Right atrium auricular region (tissue), 2 donors: ENCODE results near the gene GLB1L2. TPM values are rescaled to one million over a fixed set of nuclear protein-coding genes. Genes with fewer than 3 reads are reported as not detected.

ENCODE experiments used
- DNase-seq: peaks from one replicate; pipeline ENCODE4 v3.0.0-alpha.2; 2019; ENCODE audit warnings: low spot score
- H3K27ac ChIP-seq, 2 donors: fragments of 200-600 bp; sonication (generic); 1 replicate in 1 of 2; 2 replicates in 1 of 2; pipeline ENCODE4 v1.5.1; 2016 to 2019
- H3K27me3 ChIP-seq, 2 donors: fragments of 200-600 bp; sonication (generic); one replicate each; pipeline versions ENCODE4 v1.5.1 to v1.6.0; 2017 to 2019
- H3K36me3 ChIP-seq: fragments of 200-600 bp; sonication (generic); one replicate; pipeline ENCODE4 v1.5.1; 2016
- H3K4me1 ChIP-seq, 2 donors: fragments of 200-600 bp; sonication (generic); one replicate each; pipeline versions ENCODE4 v1.5.1 to v1.6.0; 2017 to 2019
- H3K4me3 ChIP-seq, 2 donors: fragments of 200-600 bp; sonication (generic); 1 replicate in 1 of 2; 2 replicates in 1 of 2; pipeline ENCODE4 v1.5.1; 2017 to 2019; ENCODE audit warnings: mild to moderate bottlenecking in 1 of 2, moderate library complexity in 1 of 2
- H3K9me3 ChIP-seq, 2 donors: fragments of 200-600 bp; sonication (generic); one replicate each; pipeline ENCODE4 v1.5.1; 2019
- total RNA-seq, 2 donors: library from RNA; depleted of rRNA; stranded (reverse); fragments of >200 nt; gene quantifications; one replicate each; pipeline ENCODE4 v1.1.0, GENCODE V29; 2016
- TF ChIP-seq, protein P1 (sequence below), 2 donors: fragments of 200-600 bp; sonication (generic); IDR thresholded peaks; one replicate each; pipeline ENCODE4 v1.5.1; 2019; ENCODE audit warnings: antibody characterized with exemption in 2 of 2

The GLB1L2 gene
- total RNA-seq, 2 donors from 2014 or later = 0.22 to 2.4 TPM

DNA sequence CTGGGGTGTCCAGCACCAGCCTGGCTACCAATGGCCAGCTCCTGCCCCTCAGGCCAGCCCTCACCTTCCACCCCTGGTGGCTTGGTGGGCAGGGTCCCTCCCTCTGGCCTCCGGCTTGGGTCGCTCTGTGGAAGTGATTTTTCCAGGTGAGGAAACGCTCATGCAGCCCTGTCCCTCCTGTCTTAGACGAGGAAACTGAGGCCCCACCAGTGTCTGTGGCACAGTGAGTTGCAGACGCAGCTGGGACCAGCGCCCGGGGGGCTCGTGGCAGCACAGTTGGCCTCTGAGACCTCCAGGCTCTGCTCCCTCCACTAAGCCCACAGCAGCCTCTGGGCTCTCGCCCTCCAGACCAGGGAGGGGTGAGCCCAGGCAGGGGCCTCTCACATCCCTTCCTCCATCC is 74.1 kb downstream of the GLB1L2 start:
- Histone ChIP-seq H3K36me3 (no peaks in the 10 kb centered on the region), H3K4me1 (no peaks in the 10 kb centered on the region), H3K9me3 (no peaks in the 10 kb centered on the region), H3K27ac (no peak overlapping the region), H3K4me3 (no peak overlapping the region), H3K27me3 (peaks cover 2 to 6% of the 10 kb centered on the region in 2 donors)
- TF ChIP-seq, protein P1, sequence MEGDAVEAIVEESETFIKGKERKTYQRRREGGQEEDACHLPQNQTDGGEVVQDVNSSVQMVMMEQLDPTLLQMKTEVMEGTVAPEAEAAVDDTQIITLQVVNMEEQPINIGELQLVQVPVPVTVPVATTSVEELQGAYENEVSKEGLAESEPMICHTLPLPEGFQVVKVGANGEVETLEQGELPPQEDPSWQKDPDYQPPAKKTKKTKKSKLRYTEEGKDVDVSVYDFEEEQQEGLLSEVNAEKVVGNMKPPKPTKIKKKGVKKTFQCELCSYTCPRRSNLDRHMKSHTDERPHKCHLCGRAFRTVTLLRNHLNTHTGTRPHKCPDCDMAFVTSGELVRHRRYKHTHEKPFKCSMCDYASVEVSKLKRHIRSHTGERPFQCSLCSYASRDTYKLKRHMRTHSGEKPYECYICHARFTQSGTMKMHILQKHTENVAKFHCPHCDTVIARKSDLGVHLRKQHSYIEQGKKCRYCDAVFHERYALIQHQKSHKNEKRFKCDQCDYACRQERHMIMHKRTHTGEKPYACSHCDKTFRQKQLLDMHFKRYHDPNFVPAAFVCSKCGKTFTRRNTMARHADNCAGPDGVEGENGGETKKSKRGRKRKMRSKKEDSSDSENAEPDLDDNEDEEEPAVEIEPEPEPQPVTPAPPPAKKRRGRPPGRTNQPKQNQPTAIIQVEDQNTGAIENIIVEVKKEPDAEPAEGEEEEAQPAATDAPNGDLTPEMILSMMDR (IDR thresholded peaks at IDR 0.05) = no peak
- no peak for DNase-seq

DNA sequence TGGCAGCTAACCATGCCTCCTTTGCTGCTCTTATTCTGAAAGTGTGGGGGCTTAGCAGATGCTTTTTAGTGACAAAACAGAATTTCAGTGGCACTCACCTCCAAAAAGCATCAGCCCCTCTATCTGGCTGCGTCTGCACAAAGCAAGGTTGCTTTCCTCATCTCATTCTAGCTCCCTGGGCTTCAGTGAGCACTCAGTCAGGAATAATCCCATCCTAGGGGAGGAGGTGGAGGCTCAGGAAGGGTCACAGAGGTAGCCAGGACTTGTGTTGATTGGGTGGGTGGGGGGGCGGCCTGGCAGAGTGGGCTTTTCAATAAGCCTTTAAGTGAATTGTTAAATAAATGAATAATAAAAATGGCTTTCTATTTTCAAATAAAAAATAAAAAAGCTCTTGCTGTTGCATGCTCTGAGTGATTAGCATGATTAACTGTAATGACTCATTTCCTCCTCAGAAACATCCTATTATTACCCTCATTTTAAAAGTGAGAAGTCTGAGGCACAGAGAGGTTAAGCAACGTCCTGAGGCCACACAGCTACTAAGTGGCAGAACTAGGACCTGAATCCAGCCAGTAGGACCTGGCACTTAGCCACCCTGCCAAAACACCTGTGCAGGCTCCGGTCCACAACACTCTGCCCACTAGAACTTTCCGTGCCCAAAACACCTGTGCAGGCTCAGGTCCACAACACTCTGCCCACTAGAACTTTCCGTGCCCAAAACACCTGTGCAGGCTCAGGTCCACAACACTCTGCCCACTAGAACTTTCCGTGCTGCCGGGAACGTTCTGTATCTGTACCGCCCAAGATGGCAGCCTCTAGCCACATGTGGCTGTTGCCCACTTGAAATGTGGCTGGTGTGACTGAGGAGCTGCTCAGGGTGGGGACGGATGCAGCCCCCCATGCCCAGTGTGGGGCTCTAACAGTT is 74.7 kb downstream of the GLB1L2 start:
- Histone ChIP-seq H3K27me3 (peaks cover 8 to 10% of the 10 kb centered on the region in 2 donors), H3K27ac (no peak overlapping the region), H3K36me3 (no peaks in the 10 kb centered on the region), H3K9me3 (no peaks in the 10 kb centered on the region), H3K4me1 (peaks cover 0 to 6% of the 10 kb centered on the region in 2 donors), H3K4me3 (no peak overlapping the region)
- no peak for DNase-seq
- TF ChIP-seq, protein P1 (IDR thresholded peaks at IDR 0.05) = no peak

DNA sequence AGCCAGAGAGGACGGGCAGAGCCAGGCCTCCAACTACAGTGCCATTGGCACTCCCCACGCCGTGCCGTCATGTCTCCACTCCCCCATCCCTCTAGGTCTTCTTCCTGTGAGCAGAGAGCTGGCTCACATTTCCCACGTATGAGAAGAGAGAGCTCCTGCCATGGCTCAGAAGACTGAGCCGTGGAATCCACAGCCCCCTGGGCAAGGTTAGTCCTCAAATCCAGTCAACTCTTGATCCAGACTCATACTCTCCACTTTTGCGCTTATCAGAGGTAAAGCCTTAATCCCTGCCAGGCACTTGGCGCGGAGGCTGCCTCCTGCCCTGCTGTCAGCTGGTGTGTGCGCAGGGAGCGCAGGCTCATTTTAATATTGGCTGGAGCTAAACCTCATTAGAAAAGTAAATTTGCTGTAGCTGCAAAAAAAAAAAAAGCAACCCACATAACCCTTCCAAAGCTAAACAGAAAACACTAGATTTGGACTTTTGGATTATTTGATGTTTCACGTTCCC is 75.6 kb downstream of the GLB1L2 start:
- DNase-seq = no peak
- H3K27me3 ChIP-seq = peaks cover 9 to 10% of the 10 kb centered on the region in 2 donors
- peaks cover 0 to 9% of the 10 kb centered on the region in 2 donors for H3K4me1 ChIP-seq
- H3K4me3 ChIP-seq = no peak overlapping the region
- no peak overlapping the region for H3K27ac ChIP-seq
- H3K36me3 ChIP-seq = no peaks in the 10 kb centered on the region
- no peaks in the 10 kb centered on the region for H3K9me3 ChIP-seq
- TF ChIP-seq, protein P1 (IDR thresholded peaks at IDR 0.05) = no peak

DNA sequence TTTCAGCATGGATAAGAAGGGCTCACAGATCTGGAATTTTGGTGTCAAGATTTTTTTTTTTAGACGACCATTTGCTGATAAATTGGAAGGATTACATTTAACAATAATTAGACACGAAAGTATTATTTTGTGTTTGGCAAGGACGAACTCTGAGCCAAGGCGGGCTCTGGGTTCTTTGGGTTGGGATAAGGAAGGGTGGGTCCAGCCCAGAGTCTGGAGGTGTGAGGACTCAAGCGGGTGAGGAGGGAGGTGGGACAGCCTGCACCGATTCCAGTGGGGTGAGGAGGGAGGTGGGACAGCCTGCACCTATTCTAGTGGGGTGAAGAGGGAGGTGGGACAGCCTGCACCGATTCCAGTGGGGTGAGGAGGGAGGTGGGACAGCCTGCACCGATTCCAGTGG is 76.1 kb downstream of the GLB1L2 start:
- Histone ChIP-seq H3K4me3 (no peak overlapping the region), H3K9me3 (no peaks in the 10 kb centered on the region), H3K36me3 (no peaks in the 10 kb centered on the region), H3K4me1 (peaks cover 0 to 13% of the 10 kb centered on the region in 2 donors), H3K27ac (no peak overlapping the region), H3K27me3 (peaks cover 10 to 13% of the 10 kb centered on the region in 2 donors)
- DNase-seq = no peak
- TF ChIP-seq, protein P1 (IDR thresholded peaks at IDR 0.05) = no peak

DNA sequence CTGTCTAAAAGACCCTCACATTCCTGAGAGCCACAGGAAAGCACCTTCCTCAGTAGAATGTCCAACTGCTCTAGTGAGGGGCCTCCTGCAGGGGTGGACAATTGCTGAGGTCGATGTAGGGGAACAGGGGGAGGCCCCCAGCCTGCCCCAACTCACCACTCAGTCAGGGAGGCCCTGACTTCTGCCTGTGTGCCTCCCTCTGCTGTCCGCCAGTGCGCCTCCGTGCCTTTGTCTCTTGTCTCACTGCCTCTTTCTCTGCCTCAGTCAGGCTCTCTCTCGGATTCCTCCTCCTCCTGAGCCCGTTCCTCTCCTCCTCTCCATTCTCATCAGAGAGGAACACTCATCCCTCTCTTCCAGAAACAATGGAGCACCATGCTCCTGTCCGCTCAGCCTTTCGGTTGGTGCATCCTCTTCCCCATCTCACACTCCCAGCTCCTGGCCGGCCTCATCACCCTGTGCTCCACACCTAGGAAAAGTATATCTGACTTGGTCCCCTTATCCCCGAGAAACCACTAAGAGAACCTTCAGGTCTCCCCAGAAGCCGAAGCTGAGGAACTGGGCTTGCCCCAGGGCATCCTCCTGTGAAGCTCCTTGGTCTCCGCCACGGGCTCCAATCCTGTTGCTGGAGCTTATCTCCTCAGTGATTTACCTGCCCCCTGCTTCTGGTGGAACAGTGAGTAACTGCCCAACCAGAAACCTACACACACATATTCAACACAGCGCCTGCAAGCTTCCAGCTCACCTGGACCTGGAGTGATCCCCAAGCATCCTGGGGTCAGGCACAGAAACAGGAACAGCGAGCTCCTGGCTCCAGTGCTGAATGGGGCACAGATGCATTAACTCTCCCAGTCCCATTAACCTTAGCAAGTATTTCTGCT is 78.0 kb downstream of the GLB1L2 start:
- TF ChIP-seq, protein P1 (IDR thresholded peaks at IDR 0.05) = no peak
- no peak for DNase-seq
- H3K4me3 ChIP-seq = no peak overlapping the region
- no peaks in the 10 kb centered on the region for H3K36me3 ChIP-seq
- peaks cover 10 to 24% of the 10 kb centered on the region in 2 donors for H3K27me3 ChIP-seq
- H3K4me1 ChIP-seq = peaks cover 0 to 13% of the 10 kb centered on the region in 2 donors
- no peak overlapping the region for H3K27ac ChIP-seq
- no peaks in the 10 kb centered on the region for H3K9me3 ChIP-seq
